GM13977 (cell line): ENCODE measurements around the gene DHRS4.
"Not testable (repeated sequence)": the region's sequence is repeated elsewhere in the genome, so short reads cannot be mapped to it uniquely, and the experiment has no call there.

Experiments
- DNase-seq: peaks from one replicate; pipeline ENCODE4 v3.0.0; 2012; ENCODE audit warnings: low spot score
- in situ Hi-C: fragments of 300-500 bp; cut with MboI; formaldehyde crosslinking; loops from one replicate; pipeline ENCODE4 v1.12.0; 2022; ENCODE audit warnings: low sequenced_read_pairs, low pct_unique_long_range_greater_than_20kb, mixed read lengths, inconsistent platforms; ENCODE audit not compliant: unreplicated experiment
- TF ChIP-seq, protein P1 (sequence below): IDR thresholded peaks from 2 replicates; pipeline ENCODE4 v1.5.1; 2012; ENCODE audit warnings: mild to moderate bottlenecking, control low read depth; ENCODE audit not compliant: insufficient read depth; ENCODE audit errors: extremely low read depth, missing control alignments

DHRS4 gene

DNA sequence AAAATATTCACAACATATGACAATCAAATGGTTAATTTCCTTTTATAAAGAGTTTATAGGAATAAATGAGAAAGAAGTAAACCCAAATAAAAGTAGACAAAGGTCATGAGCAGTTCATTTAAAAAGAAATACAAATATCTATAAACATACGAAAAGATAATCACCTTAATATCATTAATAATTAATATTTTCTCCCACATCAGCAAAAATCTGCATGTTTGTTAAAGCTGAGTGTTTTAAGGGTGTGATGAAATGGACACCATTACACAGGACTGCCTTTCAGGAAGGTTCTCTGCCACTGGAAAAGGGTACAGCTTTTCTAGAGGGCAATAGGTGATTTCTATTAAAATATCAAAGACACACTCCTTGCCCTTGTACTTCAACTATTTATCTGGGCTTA is 14.7 kb upstream of the DHRS4 start:
- no peak for DNase-seq
- in situ Hi-C loops = no loop called here
- TF ChIP-seq, protein P1, sequence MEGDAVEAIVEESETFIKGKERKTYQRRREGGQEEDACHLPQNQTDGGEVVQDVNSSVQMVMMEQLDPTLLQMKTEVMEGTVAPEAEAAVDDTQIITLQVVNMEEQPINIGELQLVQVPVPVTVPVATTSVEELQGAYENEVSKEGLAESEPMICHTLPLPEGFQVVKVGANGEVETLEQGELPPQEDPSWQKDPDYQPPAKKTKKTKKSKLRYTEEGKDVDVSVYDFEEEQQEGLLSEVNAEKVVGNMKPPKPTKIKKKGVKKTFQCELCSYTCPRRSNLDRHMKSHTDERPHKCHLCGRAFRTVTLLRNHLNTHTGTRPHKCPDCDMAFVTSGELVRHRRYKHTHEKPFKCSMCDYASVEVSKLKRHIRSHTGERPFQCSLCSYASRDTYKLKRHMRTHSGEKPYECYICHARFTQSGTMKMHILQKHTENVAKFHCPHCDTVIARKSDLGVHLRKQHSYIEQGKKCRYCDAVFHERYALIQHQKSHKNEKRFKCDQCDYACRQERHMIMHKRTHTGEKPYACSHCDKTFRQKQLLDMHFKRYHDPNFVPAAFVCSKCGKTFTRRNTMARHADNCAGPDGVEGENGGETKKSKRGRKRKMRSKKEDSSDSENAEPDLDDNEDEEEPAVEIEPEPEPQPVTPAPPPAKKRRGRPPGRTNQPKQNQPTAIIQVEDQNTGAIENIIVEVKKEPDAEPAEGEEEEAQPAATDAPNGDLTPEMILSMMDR = no peak

DNA sequence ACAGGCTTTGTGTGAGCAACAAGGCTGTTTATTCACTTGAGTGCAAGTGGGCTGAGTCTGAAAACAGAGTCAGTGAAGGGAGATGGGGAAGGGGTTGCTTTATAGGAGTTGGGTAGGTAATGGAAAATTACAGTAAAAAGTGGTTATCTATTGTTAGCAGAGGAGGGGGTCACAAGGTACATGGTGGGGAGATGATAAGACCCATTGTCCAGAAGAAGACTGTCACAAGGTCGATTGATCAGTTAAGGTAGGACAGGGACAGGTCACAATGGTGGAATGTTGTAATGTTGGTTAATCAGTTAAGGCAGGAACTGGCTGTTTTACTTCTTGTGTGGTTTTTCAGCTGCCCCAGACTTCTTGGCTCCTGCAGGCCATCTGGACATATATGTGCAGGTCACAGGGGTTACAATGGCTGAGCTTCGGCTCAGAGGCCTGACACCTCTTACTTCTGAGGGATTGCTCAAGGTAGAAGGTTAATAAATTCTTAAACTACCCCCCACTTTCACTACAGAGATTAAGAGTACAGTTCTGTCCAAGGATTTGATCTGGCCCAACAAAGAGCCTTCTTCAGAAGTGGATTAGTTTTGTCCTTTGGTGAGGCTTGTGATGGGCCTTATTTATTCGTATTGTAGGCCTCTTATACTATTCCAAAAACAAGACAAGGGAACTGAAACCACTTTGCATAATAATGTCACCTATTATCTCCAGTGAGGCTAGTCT is 13.8 kb upstream of the DHRS4 start:
- TF ChIP-seq, protein P1 = no peak
- no peak for DNase-seq
- in situ Hi-C loops = no loop called here

DNA sequence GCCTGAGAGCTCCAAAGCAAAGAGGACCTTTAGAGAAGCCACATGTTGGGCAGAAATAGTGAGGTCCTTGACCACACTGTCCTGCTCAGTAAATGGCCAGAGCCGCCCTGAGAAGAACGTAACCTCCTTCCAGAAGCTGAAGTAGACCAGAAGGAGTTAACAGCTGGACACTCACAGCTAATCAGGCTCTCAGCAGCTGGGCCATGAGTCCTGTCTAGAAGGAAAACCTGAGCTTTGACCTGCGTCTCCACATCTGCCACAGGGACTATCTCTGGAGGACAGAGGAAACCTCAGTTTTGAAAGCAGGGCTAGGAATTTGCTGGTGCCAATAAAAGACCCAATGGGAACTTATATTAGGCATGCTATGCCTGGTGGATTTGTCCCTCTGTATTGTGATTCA is 12.3 kb upstream of the DHRS4 start:
- in situ Hi-C loops = no loop called here
- TF ChIP-seq, protein P1 = no peak
- DNase-seq = no peak

DNA sequence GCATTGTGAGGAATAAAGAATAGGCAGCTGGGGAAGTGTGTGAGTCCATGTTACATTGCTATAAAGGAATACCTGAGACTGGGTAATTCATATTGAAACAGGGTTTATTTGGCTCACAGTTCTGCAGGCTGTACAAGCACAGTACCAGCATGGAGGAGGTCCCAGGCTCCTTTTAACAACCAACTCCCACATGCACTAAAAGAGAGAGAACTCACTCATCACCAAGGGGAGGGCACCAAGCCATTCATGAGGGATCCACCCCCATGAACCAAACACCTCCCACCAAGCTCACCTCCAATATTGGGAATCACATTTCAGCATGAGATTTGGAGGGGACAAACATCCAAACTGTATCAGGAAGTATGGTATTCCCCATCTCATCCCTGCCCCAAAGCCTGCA is 11.9 kb upstream of the DHRS4 start:
- in situ Hi-C loops = no loop called here
- DNase-seq = no peak
- TF ChIP-seq, protein P1 = no peak

DNA sequence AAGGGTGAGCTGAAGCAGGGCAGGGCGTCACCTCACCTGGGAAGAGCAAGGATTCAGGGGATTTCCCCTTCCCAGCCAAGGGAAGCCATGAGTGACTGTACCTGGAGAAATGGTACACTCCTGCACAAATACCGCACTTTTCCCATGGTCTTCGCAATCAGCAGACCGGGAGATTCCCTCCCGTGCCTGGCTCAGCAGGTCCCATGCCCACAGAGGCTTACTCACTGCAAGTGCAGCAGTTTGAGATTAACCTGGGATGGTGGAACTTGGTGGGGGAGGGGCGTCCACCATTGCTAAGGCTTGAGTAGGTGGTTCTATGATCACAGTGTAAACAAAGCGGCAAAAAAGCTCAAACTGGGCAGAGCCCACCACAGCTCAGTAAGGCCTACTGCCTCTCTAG is 11.0 kb upstream of the DHRS4 start:
- in situ Hi-C loops = no loop called here

DNA sequence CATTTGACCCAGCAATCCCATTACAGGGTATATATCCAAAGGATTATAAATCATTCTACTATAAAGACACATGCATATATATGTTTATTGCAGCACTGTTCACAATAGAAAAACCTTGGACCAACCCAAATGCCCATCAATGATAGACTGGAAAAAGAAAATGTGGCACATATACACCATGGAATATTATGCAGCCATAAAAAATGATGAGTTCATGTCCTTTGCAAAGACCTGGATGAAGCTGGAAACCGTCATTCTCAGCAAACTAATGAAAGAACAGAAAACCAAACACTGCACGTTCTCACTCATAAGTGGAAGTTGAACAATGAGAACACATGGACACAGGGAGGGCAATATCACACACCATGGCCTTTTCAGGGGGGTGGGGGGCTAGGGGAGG is 4.5 kb upstream of the DHRS4 start:
- in situ Hi-C loops, DNase-seq: not testable (repeated sequence)

More for the DNA sequence above, 11.0 kb upstream of the DHRS4 start:
- TF ChIP-seq, protein P1 = no peak
- no peak for DNase-seq

DNA sequence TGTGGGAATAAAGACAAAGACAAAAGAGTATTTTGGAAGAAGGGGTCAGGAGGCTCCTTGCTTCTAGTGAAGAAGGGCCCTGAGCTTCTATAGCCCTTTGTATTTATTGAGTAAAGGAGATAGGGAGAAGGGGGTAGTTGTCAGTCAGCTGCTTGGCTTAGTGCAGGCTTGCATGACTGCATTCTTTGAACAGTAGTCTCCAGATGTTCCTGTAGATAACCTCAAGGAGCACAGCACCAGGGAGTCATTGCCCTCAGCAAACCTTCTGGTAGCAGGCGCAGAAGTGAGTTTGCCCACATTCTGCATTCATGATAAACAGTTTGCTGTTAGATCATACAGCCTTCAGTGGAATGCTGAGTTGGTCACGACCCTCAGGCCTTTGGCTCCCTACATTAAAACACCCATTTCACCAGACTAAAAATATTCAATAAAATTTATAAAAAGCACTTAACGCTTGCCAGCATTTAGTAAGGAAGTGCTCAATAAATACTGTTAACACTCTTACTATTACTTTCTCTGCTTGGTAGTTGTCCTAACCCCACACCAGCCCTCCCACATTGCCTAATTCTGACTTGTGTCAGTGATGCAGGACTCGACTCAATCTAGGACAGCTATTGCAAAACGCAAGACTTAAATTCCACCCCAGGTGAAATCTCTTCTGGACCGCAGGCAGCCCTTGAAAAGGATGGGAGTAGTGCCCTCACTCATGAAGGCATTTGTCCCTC is 3.0 kb upstream of the DHRS4 start:
- DNase-seq = no peak
- TF ChIP-seq, protein P1 = no peak
- in situ Hi-C loops = no loop called here

DNA sequence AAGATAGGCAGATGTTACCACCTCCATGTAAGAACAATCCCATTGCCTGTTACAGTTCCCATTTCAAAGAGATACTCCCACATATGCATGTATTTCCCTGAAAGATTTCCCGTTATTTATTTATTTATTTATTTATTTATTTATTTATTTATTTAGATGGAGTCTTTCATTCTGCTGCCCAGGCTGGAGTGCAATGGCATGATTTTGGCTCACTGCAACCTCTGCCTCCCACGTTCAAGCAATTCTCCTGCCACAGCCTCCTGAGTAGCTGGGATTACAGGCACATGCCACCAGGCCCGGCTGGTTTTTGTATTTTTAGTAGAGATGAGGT is 2.5 kb upstream of the DHRS4 start:
- in situ Hi-C loops, DNase-seq: not testable (repeated sequence)
